Caco-2 (cell line): ENCODE results near the gene CBS. TPM values are rescaled to one million over a fixed set of nuclear protein-coding genes. Genes with fewer than 3 reads are reported as not detected.
"Not testable (repeated sequence)": the region's sequence is repeated elsewhere in the genome, so short reads cannot be mapped to it uniquely, and the experiment has no call there.

Source experiments
- BruUV-seq: library from RNA; stranded (reverse); fragments of 400-500 nt; replicated peaks from 2 replicates; lab custom pipeline; 2021; lab: Mats Ljungman, UMichigan
- CTCF ChIA-PET: fragments of 300-600 bp; sonication (Branson Sonifier 250); formaldehyde crosslinking; loops from one replicate; lab custom pipeline; 2022; ENCODE audit warnings: antibody characterized with exemption; lab: Charles Lee
- POLR2A ChIA-PET: fragments of 300-600 bp; sonication (Branson Sonifier 250); formaldehyde crosslinking; loops from one replicate; lab custom pipeline; 2022; ENCODE audit warnings: antibody characterized with exemption; lab: Charles Lee
- DNase-seq, 2 experiments: peaks; one replicate each; pipeline versions ENCODE4 v3.0.0 to v3.0.0-alpha.2; 2020 to 2022
- H3K27me3 ChIP-seq: replicated peaks from 2 replicates; pipeline ENCODE4 v1.6.0; 2011; ENCODE audit warnings: low read length; ENCODE audit not compliant: control insufficient read depth, insufficient read depth
- H3K36me3 ChIP-seq: 2 replicates; pipeline ENCODE4 v1.5.1; 2011; ENCODE audit warnings: low read length; ENCODE audit not compliant: control insufficient read depth, insufficient read depth
- H3K4me1 ChIP-seq: fragments of 250-450 bp; sonication (Bioruptor Pico); 2 replicates; pipeline ENCODE4 v1.5.1; 2020; ENCODE audit warnings: mild to moderate bottlenecking
- H3K4me3 ChIP-seq: 2 replicates; pipeline ENCODE4 v1.5.1; 2011; ENCODE audit warnings: low read depth, mild to moderate bottlenecking, control low read depth, low read length
- H3K9me3 ChIP-seq: fragments of 250-450 bp; sonication (Bioruptor Pico); 2 replicates; pipeline ENCODE4 v1.5.1; 2020; ENCODE audit warnings: mild to moderate bottlenecking, moderate library complexity
- H3K27ac Mint-ChIP-seq: one replicate; pipeline ENCODE4 v1.8.0; 2022; ENCODE audit warnings: mixed read lengths; ENCODE audit not compliant: unreplicated experiment
- H3K27me3 Mint-ChIP-seq: one replicate; pipeline ENCODE4 v1.8.0; 2022; ENCODE audit warnings: mixed read lengths; ENCODE audit not compliant: insufficient read depth, unreplicated experiment
- H3K36me3 Mint-ChIP-seq: one replicate; pipeline ENCODE4 v1.8.0; 2022; ENCODE audit warnings: mild to moderate bottlenecking, mixed read lengths; ENCODE audit not compliant: insufficient read depth, unreplicated experiment
- H3K4me1 Mint-ChIP-seq: one replicate; pipeline ENCODE4 v1.8.0; 2022; ENCODE audit warnings: low read depth, mixed read lengths; ENCODE audit not compliant: unreplicated experiment
- H3K4me3 Mint-ChIP-seq: one replicate; pipeline ENCODE4 v1.8.0; 2022; ENCODE audit warnings: mild to moderate bottlenecking, moderate library complexity, mixed read lengths; ENCODE audit not compliant: unreplicated experiment
- H3K9me3 Mint-ChIP-seq: one replicate; pipeline ENCODE4 v1.8.0; 2022; ENCODE audit warnings: mixed read lengths; ENCODE audit not compliant: unreplicated experiment
- intact Hi-C: fragments of 100-400 bp; cut with micrococcal nuclease; formaldehyde crosslinking; loops from one replicate; pipeline ENCODE4 v1.10.0; 2022; ENCODE audit not compliant: unreplicated experiment
- total RNA-seq: library from RNA; stranded (reverse); gene quantifications from 2 replicates; pipeline ENCODE4 v1.2.3, GENCODE V29; 2022

Gene CBS
- total RNA-seq, 1 experiment from 2014 or later, result 202 TPM

DNA sequence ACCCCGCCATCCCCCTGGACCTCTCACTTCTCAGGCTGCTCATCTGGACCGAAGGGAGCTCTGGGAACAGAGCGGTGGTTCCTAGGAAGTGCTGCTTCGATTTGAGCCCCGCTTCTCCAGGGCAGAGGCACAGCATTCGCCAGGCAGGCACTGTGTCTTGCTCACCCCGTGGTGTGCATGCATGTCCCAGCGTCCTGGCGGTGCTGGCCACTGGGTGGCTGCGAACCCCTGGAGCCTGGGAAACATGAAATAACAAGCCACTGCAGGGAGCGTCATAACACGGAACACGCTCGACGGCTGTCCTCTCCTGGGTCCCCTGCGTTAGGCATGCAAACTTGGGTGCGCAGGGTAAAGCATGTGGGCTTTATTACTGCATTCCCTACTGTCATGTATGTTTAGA is 13.8 kb upstream of the CBS start:
- H3K4me1 ChIP-seq, H3K4me3 Mint-ChIP-seq, H3K9me3 Mint-ChIP-seq, H3K27me3 ChIP-seq, CTCF ChIA-PET, POLR2A ChIA-PET, H3K9me3 ChIP-seq, H3K4me3 ChIP-seq, H3K36me3 Mint-ChIP-seq, intact Hi-C loops, H3K36me3 ChIP-seq, H3K27me3 Mint-ChIP-seq, H3K27ac Mint-ChIP-seq, H3K4me1 Mint-ChIP-seq, DNase-seq: not testable (repeated sequence)
- TSS peak; percentile 33 for BruUV-seq

- CTCF ChIA-PET, DNase-seq, BruUV-seq, H3K4me3 Mint-ChIP-seq, H3K27ac Mint-ChIP-seq, H3K27me3 ChIP-seq, H3K36me3 Mint-ChIP-seq, POLR2A ChIA-PET, H3K4me1 ChIP-seq, H3K36me3 ChIP-seq, H3K27me3 Mint-ChIP-seq, H3K4me3 ChIP-seq, H3K9me3 Mint-ChIP-seq, H3K9me3 ChIP-seq, intact Hi-C loops, H3K4me1 Mint-ChIP-seq: not testable (repeated sequence)
Measured at GRCh38 chr21:43082587-43083300, 7.1 kb upstream of the CBS start.

DNA sequence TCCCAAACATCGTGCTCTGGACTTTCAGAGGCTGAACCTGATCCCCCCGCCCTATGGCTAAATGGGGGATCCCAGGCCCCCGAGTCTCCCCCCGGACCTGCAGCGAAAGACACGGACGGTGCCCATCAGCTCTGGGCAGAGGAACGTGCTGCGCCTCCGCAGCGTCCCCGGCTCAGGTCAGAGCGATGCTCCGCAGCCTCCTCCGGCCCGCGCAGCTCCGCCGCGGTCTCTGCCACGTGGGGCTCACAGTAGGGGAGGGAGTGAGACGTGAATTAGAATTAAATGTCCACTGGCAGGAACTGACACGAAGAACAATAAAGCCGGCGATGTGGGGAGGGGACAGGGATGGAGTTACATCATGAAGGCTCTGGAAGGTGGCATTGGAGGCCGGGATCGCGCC is 1.0 kb upstream of the CBS start:
- H3K27me3 Mint-ChIP-seq, BruUV-seq, POLR2A ChIA-PET, DNase-seq, H3K4me3 ChIP-seq, H3K36me3 Mint-ChIP-seq, H3K9me3 Mint-ChIP-seq, H3K27me3 ChIP-seq, H3K36me3 ChIP-seq, intact Hi-C loops, H3K27ac Mint-ChIP-seq, H3K4me1 ChIP-seq, CTCF ChIA-PET, H3K9me3 ChIP-seq, H3K4me1 Mint-ChIP-seq, H3K4me3 Mint-ChIP-seq: not testable (repeated sequence)

- intact Hi-C loops, H3K9me3 ChIP-seq, H3K4me3 ChIP-seq, BruUV-seq, H3K4me3 Mint-ChIP-seq, H3K4me1 Mint-ChIP-seq, DNase-seq, POLR2A ChIA-PET, H3K27me3 Mint-ChIP-seq, CTCF ChIA-PET, H3K9me3 Mint-ChIP-seq, H3K27me3 ChIP-seq, H3K36me3 Mint-ChIP-seq, H3K27ac Mint-ChIP-seq, H3K36me3 ChIP-seq, H3K4me1 ChIP-seq: not testable (repeated sequence)
Measured at GRCh38 chr21:43076023-43076637, 495 bp upstream of the CBS start.

- DNase-seq, H3K27ac Mint-ChIP-seq, H3K27me3 ChIP-seq, H3K4me3 ChIP-seq, H3K36me3 ChIP-seq, H3K4me1 Mint-ChIP-seq, H3K27me3 Mint-ChIP-seq, H3K9me3 ChIP-seq, CTCF ChIA-PET, intact Hi-C loops, H3K9me3 Mint-ChIP-seq, H3K4me1 ChIP-seq, H3K36me3 Mint-ChIP-seq, H3K4me3 Mint-ChIP-seq, POLR2A ChIA-PET: not testable (repeated sequence)
- BruUV-seq, result TSS peak; percentile 59
Measured at GRCh38 chr21:43074401-43075169, 1.1 kb downstream of the CBS start.

DNA sequence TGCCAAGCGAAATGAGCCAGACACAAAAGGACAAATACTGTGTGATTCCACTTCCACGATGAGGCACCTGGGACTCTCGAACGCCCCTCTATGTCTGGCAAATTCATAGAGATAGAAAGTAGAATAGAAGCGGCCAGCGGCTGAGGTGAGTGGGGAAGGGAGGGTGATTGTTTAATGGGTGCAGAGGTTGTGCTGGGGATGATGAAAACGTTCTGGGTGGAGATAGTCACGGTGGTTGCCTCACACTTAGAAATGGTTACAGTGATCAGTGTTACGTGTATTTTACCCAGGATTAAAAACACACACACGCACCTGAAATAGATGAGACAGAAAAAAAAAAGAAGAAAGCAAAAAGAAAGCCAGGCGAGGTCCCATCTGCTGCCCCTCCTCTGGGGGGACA is 2.9 kb downstream of the CBS start:
- H3K36me3 ChIP-seq, CTCF ChIA-PET, H3K4me1 Mint-ChIP-seq, H3K9me3 Mint-ChIP-seq, H3K27me3 Mint-ChIP-seq, H3K4me1 ChIP-seq, H3K36me3 Mint-ChIP-seq, DNase-seq, H3K4me3 Mint-ChIP-seq, H3K27ac Mint-ChIP-seq, intact Hi-C loops, POLR2A ChIA-PET, H3K4me3 ChIP-seq, H3K27me3 ChIP-seq, H3K9me3 ChIP-seq: not testable (repeated sequence)
- BruUV-seq, result TSS peak; percentile 6
